Spleen (tissue), 11 donors: ENCODE data around the gene CECR2. TPM values are rescaled to one million over a fixed set of nuclear protein-coding genes. Genes with fewer than 3 reads are reported as not detected.

Source experiments
- DNase-seq: peaks from one replicate; pipeline ENCODE4 v3.0.0-alpha.2; 2020
- H3K27ac ChIP-seq, 8 donors: fragments of 200-600 bp; sonication (generic) in 7 of 8; 1 replicate in 4 of 8; 2 replicates in 4 of 8; pipeline versions ENCODE4 v1.5.0 to v1.8.0; 2016 to 2021; ENCODE audit warnings: inconsistent platforms in 4 of 8, mild to moderate bottlenecking in 4 of 8, moderate library complexity in 1 of 8
- H3K27me3 ChIP-seq, 7 donors: fragments of 200-600 bp; sonication (generic) in 6 of 7; replicated peaks in 1 of 7; 1 replicate in 4 of 7; 2 replicates in 3 of 7; pipeline versions ENCODE4 v1.5.0 to v1.8.0; 2016 to 2021; ENCODE audit warnings: inconsistent platforms in 3 of 7, mild to moderate bottlenecking in 1 of 7
- H3K36me3 ChIP-seq, 6 donors: fragments of 200-600 bp; sonication (generic) in 5 of 6; 1 replicate in 4 of 6; 2 replicates in 2 of 6; pipeline versions ENCODE4 v1.5.0 to v1.8.0; 2016 to 2021; ENCODE audit warnings: inconsistent platforms in 2 of 6
- H3K4me1 ChIP-seq, 6 donors: fragments of 200-600 bp; sonication (generic) in 5 of 6; 1 replicate in 3 of 6; 2 replicates in 3 of 6; pipeline versions ENCODE4 v1.5.0 to v1.8.0; 2016 to 2021; ENCODE audit warnings: inconsistent platforms in 3 of 6
- H3K4me3 ChIP-seq, 8 donors: fragments of 200-600 bp; sonication (generic) in 7 of 8; 1 replicate in 4 of 8; 2 replicates in 4 of 8; pipeline versions ENCODE4 v1.5.0 to v1.8.0; 2016 to 2021; ENCODE audit warnings: inconsistent platforms in 4 of 8, mild to moderate bottlenecking in 4 of 8, moderate library complexity in 2 of 8
- H3K9me3 ChIP-seq, 8 donors: fragments of 200-600 bp; sonication (generic) in 7 of 8; 1 replicate in 4 of 8; 2 replicates in 4 of 8; pipeline versions ENCODE4 v1.5.0 to v1.8.0; 2016 to 2021; ENCODE audit warnings: inconsistent platforms in 4 of 8
- CTCF ChIP-seq, 11 experiments: fragments of 200-600 bp in 7 of 11; fragments of 450-650 bp in 4 of 11; sonication (generic) in 4 of 11; IDR thresholded peaks in 8 of 11; conservative IDR thresholded peaks in 3 of 11; 1 replicate in 7 of 11; 2 replicates in 4 of 11; pipeline versions ENCODE4 v1.4.0 to v1.8.0; 2016 to 2021; ENCODE audit warnings: antibody characterized with exemption in 11 of 11, inconsistent platforms in 4 of 11, mild to moderate bottlenecking in 1 of 11
- POLR2A ChIP-seq, 3 donors: fragments of 450-650 bp; IDR thresholded peaks; one replicate each; pipeline ENCODE4 v1.5.1; 2017; ENCODE audit warnings: antibody characterized with exemption in 3 of 3, mild to moderate bottlenecking in 1 of 3
- POLR2AphosphoS5 ChIP-seq, 3 donors: sonication (generic); formaldehyde crosslinking; IDR thresholded peaks; one replicate each; pipeline ENCODE4 v1.5.1; 2017; ENCODE audit warnings: antibody characterized with exemption in 3 of 3
- WGBS, 5 donors: extraction: QIAGEN DNeasy Blood & Tissue Kit in 3 of 5; methylation state at CpG; one replicate each; pipeline versions ENCODE4 v1.1.5 to v1.1.7; 2013 to 2018; 5-methylcytosine and 5-hydroxymethylcytosine counted together
- intact Hi-C: fragments of 100-400 bp; cut with DNase I; formaldehyde crosslinking; loops from one replicate; pipeline ENCODE4 v1.15.0; 2023; ENCODE audit warnings: low total_unique reads
- polyA plus RNA-seq, 3 donors: library from polyadenylated mRNA; stranded (reverse); fragments of 200-250 nt; gene quantifications; one replicate each; pipeline ENCODE4 v1.2.1, GENCODE V29; 2013
- total RNA-seq, 7 donors: library from RNA; depleted of rRNA in 3 of 7; stranded (reverse); fragments of >200 nt in 3 of 7; fragmentation: NEBNext Ultra II Directional in 4 of 7; extraction: Animal tissue kit (Norgen Biotek cat#: 25700) in 4 of 7; gene quantifications; one replicate each; pipeline versions ENCODE4 v1.1.0 to v1.2.1, GENCODE V29; 2016 to 2021
- donor health status: healthy with polysubstance abuse.
- donor health status: DM: no; HTN: no; CAD: no; lungs with moderate emphysema.
- donor health status: DM: no; HTN: no; CAD: no.
- donor health status: Bipolar disorder and iron deficiency.
- donor health status: healthy.
- donor health status: DM: no; HTN: no; CAD: no.
- donor health status: DM: yes; HTN: yes; CAD: no.

The CECR2 gene
- total and polyA plus RNA-seq, 10 donors, result 0.05 to 3.0 (median 0.91) TPM

- TF ChIP-seq POLR2AphosphoS5 (IDR thresholded peaks at IDR 0.05) (no peak), POLR2A (IDR thresholded peaks at IDR 0.05) (no peak)
- 91 to 99% (median 94%) methylated on average over 2 of the region's 2 CpGs for WGBS, 5 donors
- intact Hi-C loops, result no loop called here
- H3K27ac ChIP-seq, result no peak overlapping the region
- H3K27me3 ChIP-seq, result peaks cover 0 to 13% (median 0%) of the 10 kb centered on the region in 7 donors
- no peaks in the 10 kb centered on the region for H3K9me3 ChIP-seq
- no peaks in the 10 kb centered on the region for H3K36me3 ChIP-seq
- no peak overlapping the region for H3K4me3 ChIP-seq
- no peak for DNase-seq
- peaks cover 0 to 9% (median 0%) of the 10 kb centered on the region in 6 donors for H3K4me1 ChIP-seq
Observed at GRCh38 chr22:17438026-17438425, 68.8 kb downstream of the CECR2 start.

GRCh38 chr22:17441326-17441725 is 72.1 kb downstream of the CECR2 start:
- Histone ChIP-seq H3K27me3 (peaks cover 0 to 8% (median 0%) of the 10 kb centered on the region in 7 donors), H3K27ac (no peak overlapping the region), H3K36me3 (no peaks in the 10 kb centered on the region), H3K4me3 (no peak overlapping the region), H3K4me1 (peaks cover 0 to 6% (median 0%) of the 10 kb centered on the region in 6 donors), H3K9me3 (no peaks in the 10 kb centered on the region)
- 85 to 92% (median 89%) methylated on average over 5 of the region's 5 CpGs for WGBS, 5 donors
- intact Hi-C loops, result no loop called here
- TF ChIP-seq POLR2AphosphoS5 (IDR thresholded peaks at IDR 0.05) (no peak), CTCF (IDR thresholded peaks at IDR 0.05 in 8 of 11, conservative IDR thresholded peaks at IDR 0.05 in 3 of 11) (no peak), POLR2A (IDR thresholded peaks at IDR 0.05) (no peak)
- DNase-seq, result no peak

- Histone ChIP-seq H3K27ac (no peak overlapping the region), H3K9me3 (no peaks in the 10 kb centered on the region), H3K27me3 (no peaks in the 10 kb centered on the region), H3K36me3 (no peaks in the 10 kb centered on the region), H3K4me3 (no peak overlapping the region), H3K4me1 (no peaks in the 10 kb centered on the region)
- TF ChIP-seq CTCF (IDR thresholded peaks at IDR 0.05 in 8 of 11, conservative IDR thresholded peaks at IDR 0.05 in 3 of 11) (no peak), POLR2A (IDR thresholded peaks at IDR 0.05) (no peak), POLR2AphosphoS5 (IDR thresholded peaks at IDR 0.05) (no peak)
- intact Hi-C loops, result no loop called here
- 78 to 87% (median 84%) methylated on average over 17 of the region's 17 CpGs for WGBS, 5 donors
- DNase-seq, result no peak
Observed at GRCh38 chr22:17443405-17444203, 74.3 kb downstream of the CECR2 start.

- DNase-seq, result no peak
- Histone ChIP-seq H3K36me3 (no peaks in the 10 kb centered on the region), H3K9me3 (no peaks in the 10 kb centered on the region), H3K27me3 (no peaks in the 10 kb centered on the region), H3K4me3 (no peak overlapping the region), H3K27ac (no peak overlapping the region), H3K4me1 (no peaks in the 10 kb centered on the region)
- intact Hi-C loops, result no loop called here
- TF ChIP-seq CTCF (IDR thresholded peaks at IDR 0.05 in 8 of 11, conservative IDR thresholded peaks at IDR 0.05 in 3 of 11), result no peak
- TF ChIP-seq POLR2A (IDR thresholded peaks at IDR 0.05), result no peak
- no peak for TF ChIP-seq POLR2AphosphoS5 (IDR thresholded peaks at IDR 0.05)
- WGBS, 5 donors, result 89 to 96% (median 93%) methylated on average over 6 of the region's 6 CpGs
Observed at GRCh38 chr22:17444204-17444504, 74.9 kb downstream of the CECR2 start.
